HepG2 (cell line): ENCODE results near the gene THOC5. TPM values are rescaled to one million over a fixed set of nuclear protein-coding genes. Genes with fewer than 3 reads are reported as not detected.
A peak's percentile ranks its signal among the peaks of the same experiment; 100 is the strongest.

Source experiments
- ATAC-seq: fragments of 200-7000 bp; cut with Tn5 transposase; 3 replicates; pipeline ENCODE4 v1.9.1; 2020; ENCODE audit warnings: mild to moderate bottlenecking, moderate library complexity
- BruUV-seq: library from RNA; stranded (reverse); fragments of 400-500 nt; replicated peaks from 2 replicates; lab custom pipeline; 2021; lab: Mats Ljungman, UMichigan
- CTCF ChIA-PET: fragments of 300-600 bp; formaldehyde crosslinking; extraction: SDS; loops from one replicate; lab custom pipeline; 2021; ENCODE audit warnings: low total read pairs, inconsistent platforms, low intra/inter-chr PET ratio; lab: Yijun Ruan, JAX
- POLR2A ChIA-PET: fragments of 350-600 bp; sonication (Branson Sonifier 250); formaldehyde crosslinking; loops from one replicate; lab custom pipeline; 2020; ENCODE audit warnings: antibody characterized with exemption, inconsistent platforms; lab: Yijun Ruan, JAX
- DNase-seq: peaks from one replicate; pipeline ENCODE4 v3.0.0-alpha.2; 2015; ENCODE audit warnings: low spot score
- FAIRE-seq: peaks from 3 replicates; lab custom pipeline; 2011; peaks lifted over from hg19 to GRCh38; lab: Jason Lieb, UNC
- H2AFZ ChIP-seq: one replicate; pipeline ENCODE4 v1.6.1; 2011; ENCODE audit warnings: low read length, inconsistent platforms
- H3K27ac ChIP-seq: fragments of 300-600 bp; 3 replicates; pipeline ENCODE4 v1.8.0; 2011; ENCODE audit warnings: mixed run types, mild to moderate bottlenecking, mixed read lengths, low read length, inconsistent platforms; ENCODE audit not compliant: insufficient read depth; ENCODE audit errors: extremely low read length
- H3K27me3 ChIP-seq, 2 experiments: fragments of 200-600 bp in 1 of 2; 2 replicates in 1 of 2; 3 replicates in 1 of 2; pipeline versions ENCODE4 v1.6.0 to v1.8.0; 2011; ENCODE audit warnings: low read length in 2 of 2, mild to moderate bottlenecking in 2 of 2, moderate library complexity in 2 of 2, inconsistent platforms in 1 of 2; ENCODE audit not compliant: insufficient read depth in 2 of 2, control insufficient read depth in 1 of 2
- H3K36me3 ChIP-seq, 2 experiments: fragments of 200-600 bp in 1 of 2; replicated peaks in 1 of 2; 2 replicates in 1 of 2; 3 replicates in 1 of 2; pipeline versions ENCODE4 v1.5.1 to v1.8.0; 2011; ENCODE audit warnings: low read length in 2 of 2, inconsistent platforms in 1 of 2; ENCODE audit not compliant: insufficient read depth in 2 of 2, control insufficient read depth in 1 of 2
- H3K4me1 ChIP-seq: 2 replicates; pipeline ENCODE4 v1.5.1; 2012; ENCODE audit warnings: low read length, inconsistent platforms; ENCODE audit not compliant: insufficient read depth
- H3K4me2 ChIP-seq: 2 replicates; pipeline ENCODE4 v1.6.0; 2011; ENCODE audit warnings: low read depth, low read length, inconsistent platforms
- H3K4me3 ChIP-seq, 3 experiments: fragments of 200-600 bp in 1 of 3; sonication (generic), shearing (Covaris generic) in 1 of 3; replicated peaks in 1 of 3; 2 replicates each; pipeline ENCODE4 v1.5.1; 2011 to 2016; ENCODE audit warnings: low read length in 3 of 3, inconsistent platforms in 2 of 3, low read depth in 2 of 3, mild to moderate bottlenecking in 2 of 3, control low read depth in 1 of 3, mixed read lengths in 1 of 3; ENCODE audit not compliant: insufficient read depth in 1 of 3
- H3K79me2 ChIP-seq: one replicate; pipeline ENCODE4 v1.6.1; 2011; ENCODE audit warnings: low read length, inconsistent platforms; ENCODE audit not compliant: insufficient read depth
- H3K9ac ChIP-seq: 2 replicates; pipeline ENCODE4 v1.6.0; 2011; ENCODE audit warnings: mild to moderate bottlenecking, low read depth, low read length, inconsistent platforms; ENCODE audit not compliant: insufficient read depth
- H3K9me3 ChIP-seq: 2 replicates; pipeline ENCODE4 v1.5.1; 2012; ENCODE audit warnings: mild to moderate bottlenecking, low read length
- H4K20me1 ChIP-seq: 2 replicates; pipeline ENCODE4 v1.6.0; 2011; ENCODE audit warnings: inconsistent platforms, mild to moderate bottlenecking, low read length, moderate library complexity; ENCODE audit not compliant: insufficient read depth
- AFF4 ChIP-seq: sonication (generic); formaldehyde crosslinking; IDR thresholded peaks from 2 replicates; pipeline ENCODE4 v1.4.0; 2020; ENCODE audit warnings: missing genetic modification reagents
- AHR ChIP-seq: IDR thresholded peaks from 2 replicates; pipeline ENCODE4 v1.6.1; 2018; ENCODE audit warnings: missing genetic modification reagents, missing compliant biosample characterization
- CREM ChIP-seq, 2 experiments: sonication (generic) in 1 of 2; formaldehyde crosslinking in 1 of 2; IDR thresholded peaks; 2 replicates each; pipeline versions ENCODE4 v1.4.0 to v1.6.1; 2016 to 2020; ENCODE audit warnings: antibody characterized with exemption in 1 of 2, mild to moderate bottlenecking in 1 of 2, missing genetic modification reagents in 1 of 2
- CTCF ChIP-seq: sonication (generic); formaldehyde crosslinking; IDR thresholded peaks from 2 replicates; pipeline ENCODE4 v1.5.0; 2020; ENCODE audit warnings: mild to moderate bottlenecking, missing genetic modification reagents, moderate library complexity
- KDM6A ChIP-seq: IDR thresholded peaks from 2 replicates; pipeline ENCODE4 v1.6.1; 2016; ENCODE audit warnings: low read depth
- MXI1 ChIP-seq: IDR thresholded peaks from 3 replicates; pipeline ENCODE4 v1.6.1; 2012; ENCODE audit warnings: low read depth, low read length, inconsistent platforms, borderline replicate concordance
- NKX3-1 ChIP-seq: sonication (generic); formaldehyde crosslinking; IDR thresholded peaks from 2 replicates; pipeline ENCODE4 v1.5.0; 2020; ENCODE audit warnings: missing genetic modification reagents
- PATZ1 ChIP-seq: sonication (generic); formaldehyde crosslinking; IDR thresholded peaks from 2 replicates; pipeline ENCODE4 v1.4.0; 2020; ENCODE audit warnings: missing genetic modification reagents
- RCOR2 ChIP-seq: IDR thresholded peaks from 2 replicates; pipeline ENCODE4 v1.6.1; 2016; ENCODE audit warnings: missing biosample characterization, missing genetic modification reagents
- SMC3 ChIP-seq: IDR thresholded peaks from 2 replicates; pipeline ENCODE4 v1.6.1; 2011; ENCODE audit warnings: low read length, improper control_type of control experiment
- SSRP1 ChIP-seq: IDR thresholded peaks from 2 replicates; pipeline ENCODE4 v1.6.1; 2016; ENCODE audit warnings: control low read depth
- ZFP36 ChIP-seq: fragments of 150-350 bp; IDR thresholded peaks from 2 replicates; pipeline ENCODE4 v1.6.1; 2018; ENCODE audit warnings: borderline replicate concordance, low read length, low read depth; ENCODE audit not compliant: partially characterized antibody
- ZNF121 ChIP-seq: sonication (generic); formaldehyde crosslinking; IDR thresholded peaks from 2 replicates; pipeline ENCODE4 v1.5.0; 2020; ENCODE audit warnings: mild to moderate bottlenecking, missing genetic modification reagents
- ZNF224 ChIP-seq: sonication (generic); formaldehyde crosslinking; IDR thresholded peaks from 2 replicates; pipeline ENCODE4 v1.5.0; 2020; ENCODE audit warnings: mild to moderate bottlenecking, missing genetic modification reagents
- ZNF234 ChIP-seq: sonication (generic); formaldehyde crosslinking; conservative IDR thresholded peaks from 2 replicates; pipeline ENCODE4 v1.5.1; 2020; ENCODE audit warnings: mild to moderate bottlenecking, missing genetic modification reagents
- WGBS: methylation state at CpG from one replicate; pipeline ENCODE4 v1.1.6; 2017; ENCODE audit warnings: low lambda C conversion rate; 5-methylcytosine and 5-hydroxymethylcytosine counted together
- in situ Hi-C: cut with HindIII; loops from 2 replicates; pipeline ENCODE4 v1.10.0; 2017; ENCODE audit warnings: low pct_unique_long_range_greater_than_20kb; ENCODE audit not compliant: extremely low pct_ligation_motif_present
- intact Hi-C: fragments of 100-400 bp; cut with micrococcal nuclease; formaldehyde crosslinking; loops from one replicate; pipeline ENCODE4 v1.10.0; 2022; ENCODE audit not compliant: unreplicated experiment
- polyA plus RNA-seq, 8 experiments: library from polyadenylated mRNA; depleted of rRNA in 3 of 8; stranded (reverse) in 7 of 8; unstranded in 1 of 8; fragments of >200 nt; fragmentation: Illumina TruSeq in 4 of 8; extraction: Trizol in 4 of 8; gene quantifications; 2 replicates each; pipeline versions ENCODE4 v1.2.1 to v1.2.3, GENCODE V29; 2011 to 2016; ENCODE audit warnings: low read depth in 4 of 8, missing spikeins in 1 of 8, mixed read lengths in 1 of 8; ENCODE audit not compliant: insufficient read depth in 1 of 8
- total RNA-seq, 5 experiments: library from RNA; depleted of rRNA; stranded (reverse); fragments of >200 nt; fragmentation: Illumina TruSeq; extraction: Trizol; gene quantifications; 2 replicates each; pipeline ENCODE4 v1.2.3, GENCODE V29; 2016; ENCODE audit warnings: low read depth in 1 of 5

Gene THOC5
- total and polyA plus RNA-seq, 2 of the 13 experiments (the other 11 are each of a cell fraction or from before 2014, with no cell fraction given): 45.8 to 46.7 TPM

- H3K36me3 ChIP-seq: peaks cover 28 to 83% of the 10 kb centered on the region in 2 experiments
- in situ Hi-C loops: no loop called here
- H3K9ac ChIP-seq: no peak overlapping the region
- TF ChIP-seq AHR (CRISPR knock-in tag): no peak
- no peak for TF ChIP-seq NKX3-1 (CRISPR knock-in tag)
- TF ChIP-seq CREM (IDR thresholded peaks at IDR 0.05): no peak
- no peak for TF ChIP-seq CREM (CRISPR knock-in tag; IDR thresholded peaks at IDR 0.05)
- peak; percentile 55 for TF ChIP-seq SMC3
- no peak for TF ChIP-seq AFF4 (CRISPR knock-in tag)
- peak; percentile 64 for TF ChIP-seq ZNF121 (CRISPR knock-in tag)
- TF ChIP-seq SSRP1 (CRISPR knock-in tag): no peak
- no peak for TF ChIP-seq ZNF224 (CRISPR knock-in tag)
- TF ChIP-seq CTCF: peak; percentile 70
- TF ChIP-seq ZFP36: no peak
- TF ChIP-seq MXI1: 0 out of 3 replicates have a peak, but pooled peaks have one; percentile 16
- no peak for TF ChIP-seq ZNF234 (CRISPR knock-in tag)
- TF ChIP-seq PATZ1 (CRISPR knock-in tag): 0 out of 2 replicates have a peak, but pooled peaks have one; percentile 10
- no peak for TF ChIP-seq KDM6A (CRISPR knock-in tag)
- no peak for TF ChIP-seq RCOR2 (CRISPR knock-in tag)
Measured at GRCh38 chr22:29524442-29525191, 28.9 kb downstream of the THOC5 start.

More at GRCh38 chr22:29524442-29525191, 28.9 kb downstream of the THOC5 start:
- Histone ChIP-seq H3K79me2 (no peaks in the 10 kb centered on the region), H4K20me1 (no peaks in the 10 kb centered on the region), H3K4me1 (no peaks in the 10 kb centered on the region), H3K27ac (no peak overlapping the region), H3K27me3 (no peaks in the 10 kb centered on the region), H3K9me3 (no peaks in the 10 kb centered on the region), H3K4me2 (no peak overlapping the region), H3K4me3 (no peak overlapping the region), H2AFZ (no peak overlapping the region)
- POLR2A ChIA-PET: interaction anchor here (1.4 to 1.5 kb wide), 2 partner anchors 29 to 55 kb away, joined by 4 to 5 read pairs; partner anchors contain the start of gene THOC5
- FAIRE-seq (peak; percentile 4), ATAC-seq (peak; percentile 96), DNase-seq (peak; percentile 46)
- intact Hi-C loops: loop anchor here (1.0 kb wide), 2 partner anchors 54 to 129 kb away; no protein-coding TSS in a partner anchor
- CTCF ChIA-PET: interaction anchor here (0.6 to 2.5 kb wide), 2 partner anchors 53 to 130 kb away, joined by 3 to 13 read pairs; no protein-coding TSS in a partner anchor
- BruUV-seq: no TSS peak
- 69% methylated on average over 4 of the region's 5 CpGs for WGBS
